ENCODE results near the gene IGSF9. TPM values are rescaled to one million over a fixed set of nuclear protein-coding genes. Genes with fewer than 3 reads are reported as not detected.

The IGSF9 gene
- total and polyA plus RNA-seq, 2 of the 13 experiments (the other 11 are each of a cell fraction or from before 2014, with no cell fraction given) = 0.03 TPM; not detected in 1

DNA sequence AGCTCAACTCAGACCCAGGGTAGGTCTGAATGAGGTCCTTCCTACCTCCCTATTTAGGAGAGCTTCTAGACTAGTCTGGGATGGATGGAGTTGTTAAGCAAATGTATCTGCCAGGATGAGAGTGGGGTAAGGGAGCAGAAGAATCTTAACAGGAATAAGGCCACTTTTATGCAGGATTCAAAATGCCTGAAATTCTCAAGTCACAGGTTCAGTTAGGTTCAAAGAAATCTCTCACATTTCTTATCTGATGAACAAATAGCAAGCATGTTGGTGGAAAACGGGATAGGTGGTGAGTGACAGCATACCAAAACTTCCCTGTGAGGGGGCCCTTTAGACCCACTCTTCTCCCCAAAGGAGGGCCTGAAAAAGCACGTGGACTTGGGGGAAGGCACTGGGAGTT lies 5.6 kb upstream of the IGSF9 start:
- FAIRE-seq = no peak
- TF ChIP-seq HMGA1 (CRISPR knock-in tag; conservative IDR thresholded peaks at IDR 0.05) (no peak), ZNF33B (CRISPR knock-in tag; IDR thresholded peaks at IDR 0.05) (no peak), ZNF225 (CRISPR knock-in tag; IDR thresholded peaks at IDR 0.05) (no peak)
- in situ Hi-C loops (cut with HindIII; ENCODE audit: extremely low pct_ligation_motif_present, low pct_unique_long_range_greater_than_20kb) (no loop called here), intact Hi-C loops (cut with micrococcal nuclease; ENCODE audit: unreplicated experiment) (no loop called here)
- Histone ChIP-seq H3K36me3 (replicated peaks in 1 of 2; ENCODE audit: control insufficient read depth in 1 of 2, insufficient read depth in 2 of 2, low read length in 2 of 2) (no peaks in the 10 kb centered on the region), H4K20me1 (ENCODE audit: insufficient read depth, low read length) (no peaks in the 10 kb centered on the region), H2AFZ (ENCODE audit: low read length) (no peak overlapping the region), H3K4me1 (ENCODE audit: insufficient read depth, low read length) (peaks cover under 1% of the 10 kb centered on the region; the same call in 1 of the 2 replicates), H3K9ac (ENCODE audit: insufficient read depth, low read depth, low read length) (no peak overlapping the region), H3K79me2 (ENCODE audit: insufficient read depth, low read length) (no peaks in the 10 kb centered on the region), H3K9me3 (ENCODE audit: low read length) (no peaks in the 10 kb centered on the region), H3K27me3 (ENCODE audit: control insufficient read depth in 1 of 2, insufficient read depth in 2 of 2, low read length in 2 of 2) (peaks cover 2 to 26% of the 10 kb centered on the region in 2 experiments; a peak in 3 of 5 replicates), H3K27ac (ENCODE audit: extremely low read length, insufficient read depth, low read length) (no peak overlapping the region), H3K4me2 (ENCODE audit: low read depth, low read length) (no peak overlapping the region), H3K4me3 (replicated peaks in 1 of 3; ENCODE audit: insufficient read depth in 1 of 3, low read depth in 2 of 3, low read length in 3 of 3) (no peak overlapping the region)
- ChIA-PET POLR2A (no interaction called here), CTCF (ENCODE audit: low intra/inter-chr PET ratio, low total read pairs) (no interaction called here)
- 0% methylated on average over 2 of the region's 2 CpGs for WGBS (ENCODE audit: low lambda C conversion rate)
- no peak for ATAC-seq
- no TSS peak for BruUV-seq (replicated peaks)
- DNase-seq (ENCODE audit: low spot score) = no peak

DNA sequence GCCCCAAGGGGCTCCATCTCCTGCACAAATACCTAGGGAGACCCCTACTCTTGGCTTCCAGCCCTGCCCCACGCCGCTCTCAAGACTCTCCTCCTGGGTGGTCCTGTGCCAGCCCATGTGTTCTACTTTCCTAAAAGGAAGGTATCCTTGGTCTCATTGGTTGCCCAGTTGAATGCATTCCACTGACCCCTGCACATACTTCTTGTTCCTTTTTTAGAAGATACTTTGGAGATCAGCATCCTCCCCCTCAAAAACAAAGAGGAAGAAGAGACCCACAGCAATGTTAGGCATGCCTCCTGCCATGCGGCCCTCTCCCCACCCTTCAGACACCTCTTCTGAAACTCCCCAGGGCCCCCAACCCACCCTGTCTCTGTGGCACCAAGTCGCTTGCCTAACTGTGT lies 4.6 kb upstream of the IGSF9 start:
- in situ Hi-C loops (cut with HindIII; ENCODE audit: extremely low pct_ligation_motif_present, low pct_unique_long_range_greater_than_20kb) (no loop called here), intact Hi-C loops (cut with micrococcal nuclease; ENCODE audit: unreplicated experiment) (no loop called here)
- Histone ChIP-seq H3K4me3 (replicated peaks in 1 of 3; ENCODE audit: insufficient read depth in 1 of 3, low read depth in 2 of 3, low read length in 3 of 3) (no peak overlapping the region), H3K4me2 (ENCODE audit: low read depth, low read length) (no peak overlapping the region), H3K79me2 (ENCODE audit: insufficient read depth, low read length) (no peaks in the 10 kb centered on the region), H3K9ac (ENCODE audit: insufficient read depth, low read depth, low read length) (no peak overlapping the region), H3K36me3 (replicated peaks in 1 of 2; ENCODE audit: control insufficient read depth in 1 of 2, insufficient read depth in 2 of 2, low read length in 2 of 2) (no peaks in the 10 kb centered on the region), H3K9me3 (ENCODE audit: low read length) (no peaks in the 10 kb centered on the region), H3K27me3 (ENCODE audit: control insufficient read depth in 1 of 2, insufficient read depth in 2 of 2, low read length in 2 of 2) (peaks cover 2 to 35% of the 10 kb centered on the region in 2 experiments; a peak in 4 of 5 replicates), H3K27ac (ENCODE audit: extremely low read length, insufficient read depth, low read length) (no peak overlapping the region), H4K20me1 (ENCODE audit: insufficient read depth, low read length) (no peaks in the 10 kb centered on the region), H2AFZ (ENCODE audit: low read length) (no peak overlapping the region), H3K4me1 (ENCODE audit: insufficient read depth, low read length) (peaks cover 11% of the 10 kb centered on the region)
- CTCF ChIA-PET (ENCODE audit: low intra/inter-chr PET ratio, low total read pairs) = no interaction called here
- no TSS peak for BruUV-seq (replicated peaks)
- POLR2A ChIA-PET = no interaction called here
- WGBS (ENCODE audit: low lambda C conversion rate) = 17% methylated on average over 4 of the region's 4 CpGs
- DNase-seq (ENCODE audit: low spot score) (no peak), ATAC-seq (no peak), FAIRE-seq (no peak)
- TF ChIP-seq, protein P1, sequence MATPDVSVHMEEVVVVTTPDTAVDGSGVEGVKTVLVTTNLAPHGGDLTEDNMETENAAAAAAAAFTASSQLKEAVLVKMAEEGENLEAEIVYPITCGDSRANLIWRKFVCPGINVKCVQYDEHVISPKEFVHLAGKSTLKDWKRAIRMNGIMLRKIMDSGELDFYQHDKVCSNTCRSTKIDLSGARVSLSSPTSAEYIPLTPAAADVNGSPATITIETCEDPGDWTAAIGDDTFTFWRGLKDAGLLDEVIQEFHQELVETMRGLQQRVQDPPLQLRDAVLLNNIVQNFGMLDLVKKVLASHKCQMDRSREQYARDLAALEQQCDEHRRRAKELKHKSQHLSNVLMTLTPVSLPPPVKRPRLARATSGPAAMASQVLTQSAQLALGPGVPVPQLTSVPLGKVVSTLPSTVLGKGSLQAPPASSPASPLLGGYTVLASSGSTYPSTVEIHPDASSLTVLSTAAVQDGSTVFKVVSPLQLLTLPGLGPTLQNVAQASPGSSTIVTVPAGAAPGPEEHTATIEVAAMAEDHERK (CRISPR knock-in tag; IDR thresholded peaks at IDR 0.05; ENCODE audit: low read depth) = no peak
- TF ChIP-seq, protein P2, sequence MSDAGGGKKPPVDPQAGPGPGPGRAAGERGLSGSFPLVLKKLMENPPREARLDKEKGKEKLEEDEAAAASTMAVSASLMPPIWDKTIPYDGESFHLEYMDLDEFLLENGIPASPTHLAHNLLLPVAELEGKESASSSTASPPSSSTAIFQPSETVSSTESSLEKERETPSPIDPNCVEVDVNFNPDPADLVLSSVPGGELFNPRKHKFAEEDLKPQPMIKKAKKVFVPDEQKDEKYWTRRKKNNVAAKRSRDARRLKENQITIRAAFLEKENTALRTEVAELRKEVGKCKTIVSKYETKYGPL (CRISPR knock-in tag; IDR thresholded peaks at IDR 0.05) = no peak
- TF ChIP-seq, protein P3, sequence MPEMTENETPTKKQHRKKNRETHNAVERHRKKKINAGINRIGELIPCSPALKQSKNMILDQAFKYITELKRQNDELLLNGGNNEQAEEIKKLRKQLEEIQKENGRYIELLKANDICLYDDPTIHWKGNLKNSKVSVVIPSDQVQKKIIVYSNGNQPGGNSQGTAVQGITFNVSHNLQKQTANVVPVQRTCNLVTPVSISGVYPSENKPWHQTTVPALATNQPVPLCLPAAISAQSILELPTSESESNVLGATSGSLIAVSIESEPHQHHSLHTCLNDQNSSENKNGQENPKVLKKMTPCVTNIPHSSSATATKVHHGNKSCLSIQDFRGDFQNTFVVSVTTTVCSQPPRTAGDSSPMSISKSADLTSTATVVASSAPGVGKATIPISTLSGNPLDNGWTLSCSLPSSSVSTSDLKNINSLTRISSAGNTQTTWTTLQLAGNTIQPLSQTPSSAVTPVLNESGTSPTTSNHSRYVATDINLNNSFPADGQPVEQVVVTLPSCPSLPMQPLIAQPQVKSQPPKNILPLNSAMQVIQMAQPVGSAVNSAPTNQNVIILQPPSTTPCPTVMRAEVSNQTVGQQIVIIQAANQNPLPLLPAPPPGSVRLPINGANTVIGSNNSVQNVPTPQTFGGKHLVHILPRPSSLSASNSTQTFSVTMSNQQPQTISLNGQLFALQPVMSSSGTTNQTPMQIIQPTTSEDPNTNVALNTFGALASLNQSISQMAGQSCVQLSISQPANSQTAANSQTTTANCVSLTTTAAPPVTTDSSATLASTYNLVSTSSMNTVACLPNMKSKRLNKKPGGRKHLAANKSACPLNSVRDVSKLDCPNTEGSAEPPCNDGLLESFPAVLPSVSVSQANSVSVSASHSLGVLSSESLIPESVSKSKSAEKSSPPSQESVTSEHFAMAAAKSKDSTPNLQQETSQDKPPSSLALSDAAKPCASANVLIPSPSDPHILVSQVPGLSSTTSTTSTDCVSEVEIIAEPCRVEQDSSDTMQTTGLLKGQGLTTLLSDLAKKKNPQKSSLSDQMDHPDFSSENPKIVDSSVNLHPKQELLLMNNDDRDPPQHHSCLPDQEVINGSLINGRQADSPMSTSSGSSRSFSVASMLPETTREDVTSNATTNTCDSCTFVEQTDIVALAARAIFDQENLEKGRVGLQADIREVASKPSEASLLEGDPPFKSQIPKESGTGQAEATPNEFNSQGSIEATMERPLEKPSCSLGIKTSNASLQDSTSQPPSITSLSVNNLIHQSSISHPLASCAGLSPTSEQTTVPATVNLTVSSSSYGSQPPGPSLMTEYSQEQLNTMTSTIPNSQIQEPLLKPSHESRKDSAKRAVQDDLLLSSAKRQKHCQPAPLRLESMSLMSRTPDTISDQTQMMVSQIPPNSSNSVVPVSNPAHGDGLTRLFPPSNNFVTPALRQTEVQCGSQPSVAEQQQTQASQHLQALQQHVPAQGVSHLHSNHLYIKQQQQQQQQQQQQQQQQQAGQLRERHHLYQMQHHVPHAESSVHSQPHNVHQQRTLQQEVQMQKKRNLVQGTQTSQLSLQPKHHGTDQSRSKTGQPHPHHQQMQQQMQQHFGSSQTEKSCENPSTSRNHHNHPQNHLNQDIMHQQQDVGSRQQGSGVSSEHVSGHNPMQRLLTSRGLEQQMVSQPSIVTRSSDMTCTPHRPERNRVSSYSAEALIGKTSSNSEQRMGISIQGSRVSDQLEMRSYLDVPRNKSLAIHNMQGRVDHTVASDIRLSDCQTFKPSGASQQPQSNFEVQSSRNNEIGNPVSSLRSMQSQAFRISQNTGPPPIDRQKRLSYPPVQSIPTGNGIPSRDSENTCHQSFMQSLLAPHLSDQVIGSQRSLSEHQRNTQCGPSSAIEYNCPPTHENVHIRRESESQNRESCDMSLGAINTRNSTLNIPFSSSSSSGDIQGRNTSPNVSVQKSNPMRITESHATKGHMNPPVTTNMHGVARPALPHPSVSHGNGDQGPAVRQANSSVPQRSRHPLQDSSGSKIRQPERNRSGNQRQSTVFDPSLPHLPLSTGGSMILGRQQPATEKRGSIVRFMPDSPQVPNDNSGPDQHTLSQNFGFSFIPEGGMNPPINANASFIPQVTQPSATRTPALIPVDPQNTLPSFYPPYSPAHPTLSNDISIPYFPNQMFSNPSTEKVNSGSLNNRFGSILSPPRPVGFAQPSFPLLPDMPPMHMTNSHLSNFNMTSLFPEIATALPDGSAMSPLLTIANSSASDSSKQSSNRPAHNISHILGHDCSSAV (CRISPR knock-in tag; IDR thresholded peaks at IDR 0.05; ENCODE audit: borderline replicate concordance) = no peak
- no peak for TF ChIP-seq EEA1 (CRISPR knock-in tag; IDR thresholded peaks at IDR 0.05; ENCODE audit: borderline replicate concordance)
- TF ChIP-seq ZNF570 (CRISPR knock-in tag; IDR thresholded peaks at IDR 0.05; ENCODE audit: borderline replicate concordance) = no peak
